ENCODE measurements around the gene ATP8B2. TPM values are rescaled to one million over a fixed set of nuclear protein-coding genes. Genes with fewer than 3 reads are reported as not detected.
A peak's percentile ranks its signal among the peaks of the same experiment; 100 is the strongest.

Gene ATP8B2
- polyA plus RNA-seq, 1 experiment: 73.3 TPM

- H3K36me3 ChIP-seq (ENCODE audit: control insufficient read depth, insufficient read depth, low read length): peaks cover 17% of the 10 kb centered on the region
- no peak for DNase-seq (ENCODE audit: low read depth)
- no peaks in the 10 kb centered on the region for H3K27me3 ChIP-seq (ENCODE audit: control insufficient read depth, insufficient read depth, low read length)
- TF ChIP-seq CTCF (IDR thresholded peaks at IDR 0.05; ENCODE audit: insufficient read depth, low read depth, low read length): peak; percentile 49
- POLR2A ChIA-PET: interaction anchor here (0.5 to 0.6 kb wide), 2 partner anchors 91 to 1935 kb away, joined by 3 to 4 read pairs; no protein-coding TSS in a partner anchor
- CTCF ChIA-PET: interaction anchor here (0.9 to 1.4 kb wide), 2 partner anchors 9 to 39 kb away, joined by 5 read pairs; no protein-coding TSS in a partner anchor
- H3K4me3 ChIP-seq (ENCODE audit: low read depth, low read length): peak overlapping the region; percentile 39
These were observed 3.8 kb downstream of the ATP8B2 start for GRCh38 chr1:154329152-154329521.

GRCh38 chr1:154329551-154330131, 4.3 kb downstream of the ATP8B2 start:
- CTCF ChIA-PET: interaction anchor here (0.5 to 1.4 kb wide), 3 partner anchors 9 to 108 kb away, joined by 3 to 5 read pairs (median 5); no protein-coding TSS in a partner anchor

GRCh38 chr1:154330669-154331068, 5.3 kb downstream of the ATP8B2 start:
- ChIA-PET POLR2A (no interaction called here), CTCF (interaction anchor here (1.0 to 1.4 kb wide), 2 partner anchors 41 to 614 kb away, joined by 3 to 5 read pairs; no protein-coding TSS in a partner anchor)
- no peak for TF ChIP-seq CTCF (IDR thresholded peaks at IDR 0.05; ENCODE audit: insufficient read depth, low read depth, low read length)
- peaks cover 22% of the 10 kb centered on the region for H3K36me3 ChIP-seq (ENCODE audit: control insufficient read depth, insufficient read depth, low read length)
- no peak overlapping the region for H3K4me3 ChIP-seq (ENCODE audit: low read depth, low read length)
- no peaks in the 10 kb centered on the region for H3K27me3 ChIP-seq (ENCODE audit: control insufficient read depth, insufficient read depth, low read length)
- no peak for DNase-seq (ENCODE audit: low read depth)

More at GRCh38 chr1:154329551-154330131, 4.3 kb downstream of the ATP8B2 start:
- Histone ChIP-seq H3K27me3 (ENCODE audit: control insufficient read depth, insufficient read depth, low read length) (no peaks in the 10 kb centered on the region), H3K36me3 (ENCODE audit: control insufficient read depth, insufficient read depth, low read length) (peaks cover 19% of the 10 kb centered on the region), H3K4me3 (ENCODE audit: low read depth, low read length) (no peak overlapping the region)
- POLR2A ChIA-PET: interaction anchor here (0.5 to 0.6 kb wide), 2 partner anchors 90 to 1935 kb away, joined by 3 to 4 read pairs; no protein-coding TSS in a partner anchor
- DNase-seq (ENCODE audit: low read depth): no peak
- TF ChIP-seq CTCF (IDR thresholded peaks at IDR 0.05; ENCODE audit: insufficient read depth, low read depth, low read length): no peak

- CTCF ChIA-PET: interaction anchor here (0.6 to 5.2 kb wide), 29 partner anchors 10 to 799 kb away, joined by 3 to 95 read pairs (median 5); partner anchors contain the start of genes ATP8B2, PBXIP1 and PMVK
- Histone ChIP-seq H3K36me3 (ENCODE audit: control insufficient read depth, insufficient read depth, low read length) (peaks cover 31% of the 10 kb centered on the region), H3K27me3 (ENCODE audit: control insufficient read depth, insufficient read depth, low read length) (no peaks in the 10 kb centered on the region), H3K4me3 (ENCODE audit: low read depth, low read length) (no peak overlapping the region)
- DNase-seq (ENCODE audit: low read depth): no peak
- POLR2A ChIA-PET: no interaction called here
- no peak for TF ChIP-seq CTCF (IDR thresholded peaks at IDR 0.05; ENCODE audit: insufficient read depth, low read depth, low read length)
These were observed 9.0 kb downstream of the ATP8B2 start for GRCh38 chr1:154334079-154335024.
